Transverse colon (tissue), 4 donors: ENCODE results near the gene LMOD3.

Experiments
- POLR2AphosphoS5 ChIP-seq, 3 donors: sonication (generic); formaldehyde crosslinking; IDR thresholded peaks; one replicate each; pipeline ENCODE4 v1.6.1; 2016; ENCODE audit warnings: antibody characterized with exemption in 3 of 3
- TF ChIP-seq, protein P1 (sequence below), 5 experiments: fragments of 200-600 bp in 3 of 5; fragments of 450-650 bp in 2 of 5; sonication (generic) in 3 of 5; IDR thresholded peaks; 1 replicate in 2 of 5; 2 replicates in 3 of 5; pipeline ENCODE4 v1.5.1; 2016 to 2017; ENCODE audit warnings: antibody characterized with exemption in 5 of 5, inconsistent platforms in 3 of 5, mild to moderate bottlenecking in 2 of 5, moderate library complexity in 1 of 5

GRCh38 chr3:69087030-69087791 lies 35.2 kb downstream of the LMOD3 start:
- TF ChIP-seq POLR2AphosphoS5 (IDR thresholded peaks at IDR 0.05): no peak
- TF ChIP-seq, protein P1, sequence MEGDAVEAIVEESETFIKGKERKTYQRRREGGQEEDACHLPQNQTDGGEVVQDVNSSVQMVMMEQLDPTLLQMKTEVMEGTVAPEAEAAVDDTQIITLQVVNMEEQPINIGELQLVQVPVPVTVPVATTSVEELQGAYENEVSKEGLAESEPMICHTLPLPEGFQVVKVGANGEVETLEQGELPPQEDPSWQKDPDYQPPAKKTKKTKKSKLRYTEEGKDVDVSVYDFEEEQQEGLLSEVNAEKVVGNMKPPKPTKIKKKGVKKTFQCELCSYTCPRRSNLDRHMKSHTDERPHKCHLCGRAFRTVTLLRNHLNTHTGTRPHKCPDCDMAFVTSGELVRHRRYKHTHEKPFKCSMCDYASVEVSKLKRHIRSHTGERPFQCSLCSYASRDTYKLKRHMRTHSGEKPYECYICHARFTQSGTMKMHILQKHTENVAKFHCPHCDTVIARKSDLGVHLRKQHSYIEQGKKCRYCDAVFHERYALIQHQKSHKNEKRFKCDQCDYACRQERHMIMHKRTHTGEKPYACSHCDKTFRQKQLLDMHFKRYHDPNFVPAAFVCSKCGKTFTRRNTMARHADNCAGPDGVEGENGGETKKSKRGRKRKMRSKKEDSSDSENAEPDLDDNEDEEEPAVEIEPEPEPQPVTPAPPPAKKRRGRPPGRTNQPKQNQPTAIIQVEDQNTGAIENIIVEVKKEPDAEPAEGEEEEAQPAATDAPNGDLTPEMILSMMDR (IDR thresholded peaks at IDR 0.05): no peak
